HepG2 (cell line): ENCODE results near the gene COQ5. TPM values are rescaled to one million over a fixed set of nuclear protein-coding genes. Genes with fewer than 3 reads are reported as not detected.

Experiments
- CHD2 ChIP-seq: IDR thresholded peaks from 2 replicates; pipeline ENCODE4 v1.6.1; 2011; ENCODE audit warnings: low read depth, low read length, improper control_type of control experiment
- CSRNP2 ChIP-seq: sonication (generic); formaldehyde crosslinking; conservative IDR thresholded peaks from 2 replicates; pipeline ENCODE4 v1.8.0; 2022; ENCODE audit warnings: low read depth, missing genetic modification reagents
- HIC2 ChIP-seq: sonication (generic); formaldehyde crosslinking; IDR thresholded peaks from 2 replicates; pipeline ENCODE4 v1.9.0; 2022; ENCODE audit warnings: low read depth, missing genetic modification reagents
- KMT2A ChIP-seq: sonication (generic); formaldehyde crosslinking; IDR thresholded peaks from 2 replicates; pipeline ENCODE4 v1.4.0; 2020; ENCODE audit warnings: missing genetic modification reagents
- MLX ChIP-seq: IDR thresholded peaks from 2 replicates; pipeline ENCODE4 v1.6.1; 2016
- PAXIP1 ChIP-seq: sonication (generic); formaldehyde crosslinking; conservative IDR thresholded peaks from 2 replicates; pipeline ENCODE4 v1.4.0; 2020; ENCODE audit warnings: mild to moderate bottlenecking, missing genetic modification reagents, moderate library complexity
- SOX6 ChIP-seq, 2 experiments: fragments of 450-650 bp in 1 of 2; sonication (generic) in 1 of 2; formaldehyde crosslinking in 1 of 2; IDR thresholded peaks; 2 replicates each; pipeline versions ENCODE4 v1.4.0 to v1.6.1; 2017 to 2020; ENCODE audit warnings: antibody characterized with exemption in 1 of 2, mild to moderate bottlenecking in 1 of 2, missing genetic modification reagents in 1 of 2
- TEAD2 ChIP-seq: sonication (generic); formaldehyde crosslinking; IDR thresholded peaks from 2 replicates; pipeline ENCODE4 v1.9.0; 2021; ENCODE audit warnings: missing genetic modification reagents
- TERF1 ChIP-seq: sonication (generic); formaldehyde crosslinking; IDR thresholded peaks from 2 replicates; pipeline ENCODE4 v1.8.0; 2022; ENCODE audit warnings: mild to moderate bottlenecking, missing genetic modification reagents, moderate library complexity
- ZBTB3 ChIP-seq: sonication (generic); formaldehyde crosslinking; IDR thresholded peaks from 2 replicates; pipeline ENCODE4 v1.4.0; 2020; ENCODE audit warnings: low read depth, mild to moderate bottlenecking, moderate library complexity, missing genetic modification reagents, borderline replicate concordance
- ZKSCAN5 ChIP-seq: sonication (generic); formaldehyde crosslinking; IDR thresholded peaks from 2 replicates; pipeline ENCODE4 v1.5.1; 2020; ENCODE audit warnings: mild to moderate bottlenecking, missing genetic modification reagents
- ZNF17 ChIP-seq: sonication (generic); formaldehyde crosslinking; IDR thresholded peaks from 2 replicates; pipeline ENCODE4 v1.5.0; 2020; ENCODE audit warnings: mild to moderate bottlenecking, missing genetic modification reagents
- ZNF253 ChIP-seq: sonication (generic); formaldehyde crosslinking; IDR thresholded peaks from 2 replicates; pipeline ENCODE4 v1.8.0; 2022; ENCODE audit warnings: mild to moderate bottlenecking, missing genetic modification reagents, borderline replicate concordance
- ZNF737 ChIP-seq: sonication (generic); formaldehyde crosslinking; IDR thresholded peaks from 2 replicates; pipeline ENCODE4 v1.5.0; 2020; ENCODE audit warnings: missing genetic modification reagents, mild to moderate bottlenecking, borderline replicate concordance
- ZSCAN31 ChIP-seq: sonication (generic); formaldehyde crosslinking; IDR thresholded peaks from 2 replicates; pipeline ENCODE4 v1.5.0; 2020; ENCODE audit warnings: low read depth, mild to moderate bottlenecking, missing genetic modification reagents
- ZXDC ChIP-seq: sonication (generic); formaldehyde crosslinking; IDR thresholded peaks from 2 replicates; pipeline ENCODE4 v1.5.0; 2020; ENCODE audit warnings: mild to moderate bottlenecking, missing genetic modification reagents
- polyA plus RNA-seq, 8 experiments: library from polyadenylated mRNA; depleted of rRNA in 3 of 8; stranded (reverse) in 7 of 8; unstranded in 1 of 8; fragments of >200 nt; fragmentation: Illumina TruSeq in 4 of 8; extraction: Trizol in 4 of 8; gene quantifications; 2 replicates each; pipeline versions ENCODE4 v1.2.1 to v1.2.3, GENCODE V29; 2011 to 2016; ENCODE audit warnings: low read depth in 4 of 8, missing spikeins in 1 of 8, mixed read lengths in 1 of 8; ENCODE audit not compliant: insufficient read depth in 1 of 8
- total RNA-seq, 5 experiments: library from RNA; depleted of rRNA; stranded (reverse); fragments of >200 nt; fragmentation: Illumina TruSeq; extraction: Trizol; gene quantifications; 2 replicates each; pipeline ENCODE4 v1.2.3, GENCODE V29; 2016; ENCODE audit warnings: low read depth in 1 of 5

COQ5 gene
- total and polyA plus RNA-seq, 2 of the 13 experiments (the other 11 are each of a cell fraction or from before 2014, with no cell fraction given) = 36.4 to 41.5 TPM

- no peak for TF ChIP-seq CSRNP2 (CRISPR knock-in tag)
- TF ChIP-seq MLX (CRISPR knock-in tag) = no peak
- no peak for TF ChIP-seq SOX6 (IDR thresholded peaks at IDR 0.05)
- no peak for TF ChIP-seq SOX6 (CRISPR knock-in tag; IDR thresholded peaks at IDR 0.05)
- no peak for TF ChIP-seq TERF1
- no peak for TF ChIP-seq ZBTB3 (CRISPR knock-in tag)
- peak; percentile 51; the same call in 1 of the 2 replicates for TF ChIP-seq ZSCAN31
- TF ChIP-seq ZNF253 (CRISPR knock-in tag) = 0 out of 2 replicates have a peak, but pooled peaks have one; percentile 26
- TF ChIP-seq ZNF17 (CRISPR knock-in tag) = no peak
- TF ChIP-seq CHD2 = no peak
- TF ChIP-seq ZXDC (CRISPR knock-in tag) = peak; percentile 70; the same call in 1 of the 2 replicates
- TF ChIP-seq TEAD2 = no peak
- no peak for TF ChIP-seq HIC2 (CRISPR knock-in tag)
- TF ChIP-seq KMT2A (CRISPR knock-in tag) = peak; percentile 58; the same call in 1 of the 2 replicates
- TF ChIP-seq ZKSCAN5 = 0 out of 2 replicates have a peak, but pooled peaks have one; percentile 14
- TF ChIP-seq ZNF737 (CRISPR knock-in tag) = peak; percentile 66; the same call in 1 of the 2 replicates
- peak; percentile 40 for TF ChIP-seq PAXIP1 (CRISPR knock-in tag)
Observed at GRCh38 chr12:120495731-120496412, 33.1 kb downstream of the COQ5 start, which contains the start of gene DYNLL1 (continued).
